Ascending aorta (tissue), 2 donors: Measurements from ENCODE around the gene FAM217A. TPM values are rescaled to one million over a fixed set of nuclear protein-coding genes. Genes with fewer than 3 reads are reported as not detected.

Experiments
- DNase-seq, 2 donors: peaks; one replicate each; pipeline ENCODE4 v3.0.0-alpha.2; 2019; ENCODE audit warnings: low spot score in 2 of 2
- H3K27ac ChIP-seq, 2 donors: fragments of 200-600 bp; sonication (generic); one replicate each; pipeline ENCODE4 v1.5.1; 2016 to 2017; ENCODE audit warnings: mild to moderate bottlenecking in 1 of 2
- H3K27me3 ChIP-seq: fragments of 200-600 bp; sonication (generic); one replicate; pipeline ENCODE4 v1.5.1; 2017
- H3K36me3 ChIP-seq, 2 donors: fragments of 200-600 bp; sonication (generic); one replicate each; pipeline ENCODE4 v1.5.1; 2016
- H3K4me1 ChIP-seq, 2 donors: fragments of 200-600 bp; sonication (generic); one replicate each; pipeline ENCODE4 v1.5.1; 2016 to 2017; ENCODE audit warnings: mild to moderate bottlenecking in 1 of 2
- H3K4me3 ChIP-seq, 2 donors: fragments of 200-600 bp; sonication (generic); one replicate each; pipeline ENCODE4 v1.5.1; 2016 to 2017; ENCODE audit warnings: mild to moderate bottlenecking in 1 of 2
- H3K9me3 ChIP-seq, 2 donors: fragments of 200-600 bp; sonication (generic); one replicate each; pipeline ENCODE4 v1.5.1; 2016
- intact Hi-C: fragments of 100-400 bp; cut with DNase I; formaldehyde crosslinking; loops from one replicate; pipeline ENCODE4 v1.15.1; 2023
- total RNA-seq: library from RNA; depleted of rRNA; stranded (reverse); fragments of >200 nt; gene quantifications from one replicate; pipeline ENCODE4 v1.1.0, GENCODE V29; 2016
- TF ChIP-seq, protein P1 (sequence below), 3 experiments: fragments of 200-600 bp in 2 of 3; fragments of 450-650 bp in 1 of 3; sonication (generic) in 2 of 3; IDR thresholded peaks; one replicate each; pipeline ENCODE4 v1.5.1; 2016 to 2019; ENCODE audit warnings: antibody characterized with exemption in 3 of 3, mild to moderate bottlenecking in 1 of 3, moderate library complexity in 1 of 3

Gene FAM217A
- total RNA-seq, 1 donor from 2014 or later = not detected

DNA sequence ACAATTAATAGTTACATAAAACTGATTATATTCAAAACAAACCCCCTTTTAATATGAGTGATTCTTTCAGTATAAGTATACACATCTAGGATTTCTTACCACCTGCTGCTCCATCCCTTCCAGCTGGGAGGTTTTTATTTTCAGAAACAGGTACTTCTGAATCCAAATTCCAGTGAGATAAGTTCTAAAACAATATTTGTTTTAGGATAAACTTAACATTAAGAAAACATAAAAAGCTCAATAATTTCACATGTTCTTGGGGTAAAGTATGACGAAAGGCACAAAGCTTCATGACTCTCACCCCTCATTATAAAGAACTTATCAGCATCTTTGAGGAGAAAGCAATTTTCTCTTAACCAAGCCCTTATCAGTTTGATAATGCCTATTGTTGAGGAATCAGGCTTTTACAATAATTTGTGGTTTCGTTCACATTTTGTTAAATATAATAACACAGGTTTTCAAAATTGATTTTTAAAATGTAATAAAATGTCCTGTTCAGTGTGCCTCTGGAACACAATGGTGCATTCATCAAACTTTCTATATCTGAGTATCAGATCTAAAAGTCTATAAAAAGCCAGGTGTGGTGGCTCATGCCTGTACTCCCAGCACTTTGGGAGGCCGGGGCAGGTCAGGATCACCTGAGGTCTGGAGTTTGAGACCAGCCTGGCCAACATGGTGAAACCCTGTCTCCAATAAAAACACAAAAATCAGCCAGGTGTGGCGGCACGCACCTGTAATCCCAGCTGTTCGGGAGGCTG lies 4.3 kb downstream of the FAM217A start:
- H3K27ac ChIP-seq = no peak overlapping the region
- no peak overlapping the region for H3K4me3 ChIP-seq
- intact Hi-C loops = no loop called here
- peaks cover 5% of the 10 kb centered on the region for H3K27me3 ChIP-seq
- no peaks in the 10 kb centered on the region for H3K9me3 ChIP-seq
- TF ChIP-seq, protein P1, sequence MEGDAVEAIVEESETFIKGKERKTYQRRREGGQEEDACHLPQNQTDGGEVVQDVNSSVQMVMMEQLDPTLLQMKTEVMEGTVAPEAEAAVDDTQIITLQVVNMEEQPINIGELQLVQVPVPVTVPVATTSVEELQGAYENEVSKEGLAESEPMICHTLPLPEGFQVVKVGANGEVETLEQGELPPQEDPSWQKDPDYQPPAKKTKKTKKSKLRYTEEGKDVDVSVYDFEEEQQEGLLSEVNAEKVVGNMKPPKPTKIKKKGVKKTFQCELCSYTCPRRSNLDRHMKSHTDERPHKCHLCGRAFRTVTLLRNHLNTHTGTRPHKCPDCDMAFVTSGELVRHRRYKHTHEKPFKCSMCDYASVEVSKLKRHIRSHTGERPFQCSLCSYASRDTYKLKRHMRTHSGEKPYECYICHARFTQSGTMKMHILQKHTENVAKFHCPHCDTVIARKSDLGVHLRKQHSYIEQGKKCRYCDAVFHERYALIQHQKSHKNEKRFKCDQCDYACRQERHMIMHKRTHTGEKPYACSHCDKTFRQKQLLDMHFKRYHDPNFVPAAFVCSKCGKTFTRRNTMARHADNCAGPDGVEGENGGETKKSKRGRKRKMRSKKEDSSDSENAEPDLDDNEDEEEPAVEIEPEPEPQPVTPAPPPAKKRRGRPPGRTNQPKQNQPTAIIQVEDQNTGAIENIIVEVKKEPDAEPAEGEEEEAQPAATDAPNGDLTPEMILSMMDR (IDR thresholded peaks at IDR 0.05) = no peak
- no peaks in the 10 kb centered on the region for H3K36me3 ChIP-seq
- H3K4me1 ChIP-seq = no peaks in the 10 kb centered on the region
- DNase-seq = no peak

DNA sequence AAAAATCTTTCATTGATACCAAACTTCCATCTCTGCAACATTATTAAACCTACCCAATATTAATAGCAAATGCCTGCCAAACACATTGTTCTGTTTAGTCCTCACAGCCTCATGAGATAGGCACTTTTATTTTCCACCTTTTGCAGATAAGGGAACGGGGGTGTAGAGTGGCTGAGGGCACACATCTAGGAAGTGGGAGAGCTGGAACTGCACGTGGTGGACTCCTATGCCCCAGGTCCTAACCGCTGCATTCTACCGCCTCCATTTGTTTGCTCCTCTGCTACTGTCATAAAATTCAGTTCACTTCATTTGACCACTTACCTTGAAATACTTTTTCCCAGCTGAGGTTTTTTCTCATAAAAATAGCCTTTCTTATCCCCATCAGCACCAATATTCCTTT lies 7.6 kb downstream of the FAM217A start:
- H3K4me1 ChIP-seq = no peaks in the 10 kb centered on the region
- TF ChIP-seq, protein P1 (IDR thresholded peaks at IDR 0.05) = no peak
- no peaks in the 10 kb centered on the region for H3K9me3 ChIP-seq
- H3K27ac ChIP-seq = no peak overlapping the region
- no peak overlapping the region for H3K4me3 ChIP-seq
- intact Hi-C loops = no loop called here
- H3K27me3 ChIP-seq = no peaks in the 10 kb centered on the region
- DNase-seq = no peak
- H3K36me3 ChIP-seq = no peaks in the 10 kb centered on the region

DNA sequence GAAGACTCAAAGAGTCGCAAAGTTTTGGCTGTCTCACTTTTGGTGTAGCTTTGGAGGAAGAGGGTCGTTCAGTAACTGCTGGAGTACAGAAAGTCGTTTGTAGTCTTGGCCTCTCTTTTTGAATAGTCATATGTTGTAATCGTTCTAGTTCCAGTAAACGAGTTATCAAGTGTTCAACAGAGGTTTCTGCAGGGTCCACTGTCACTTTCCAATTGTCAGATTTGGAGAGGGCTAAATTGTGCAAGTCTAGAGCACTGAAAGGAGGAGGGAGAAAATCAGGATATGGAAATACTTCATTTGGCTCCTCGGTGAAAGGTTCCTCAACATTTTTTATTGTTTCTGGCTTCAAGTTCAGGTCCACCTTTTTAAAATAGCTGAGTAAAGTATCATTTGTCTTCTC lies 9.7 kb downstream of the FAM217A start:
- no peak for DNase-seq
- Histone ChIP-seq H3K27ac (no peak overlapping the region), H3K4me1 (no peaks in the 10 kb centered on the region), H3K4me3 (no peak overlapping the region), H3K27me3 (no peaks in the 10 kb centered on the region), H3K36me3 (peaks cover 0 to 18% of the 10 kb centered on the region in 2 donors), H3K9me3 (no peaks in the 10 kb centered on the region)
- intact Hi-C loops = no loop called here
- TF ChIP-seq, protein P1 (IDR thresholded peaks at IDR 0.05) = no peak

DNA sequence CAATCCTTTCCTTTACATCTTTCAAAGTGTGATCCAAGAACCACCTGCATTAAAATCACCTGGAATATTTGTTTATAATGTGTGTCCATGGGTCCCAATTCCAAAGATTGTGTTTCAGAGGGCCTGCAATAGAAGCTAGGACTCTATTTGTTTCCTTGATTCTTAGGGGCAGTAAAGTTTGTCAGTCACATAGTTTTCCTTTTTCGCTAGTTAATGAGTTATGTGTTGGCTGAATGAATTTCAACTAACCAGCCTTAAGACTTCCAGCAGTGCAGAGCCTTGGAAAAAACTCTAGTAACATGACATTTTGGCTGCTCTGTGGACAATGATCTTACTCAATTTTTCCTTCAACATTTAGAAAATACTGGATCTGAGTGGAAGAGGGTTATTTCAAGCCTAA lies 11.3 kb downstream of the FAM217A start:
- intact Hi-C loops = no loop called here
- H3K4me1 ChIP-seq = no peaks in the 10 kb centered on the region
- peaks cover 2 to 33% of the 10 kb centered on the region in 2 donors for H3K36me3 ChIP-seq
- no peak overlapping the region for H3K4me3 ChIP-seq
- no peak for DNase-seq
- no peak overlapping the region for H3K27ac ChIP-seq
- TF ChIP-seq, protein P1 (IDR thresholded peaks at IDR 0.05) = no peak
- H3K9me3 ChIP-seq = no peaks in the 10 kb centered on the region
- no peaks in the 10 kb centered on the region for H3K27me3 ChIP-seq

DNA sequence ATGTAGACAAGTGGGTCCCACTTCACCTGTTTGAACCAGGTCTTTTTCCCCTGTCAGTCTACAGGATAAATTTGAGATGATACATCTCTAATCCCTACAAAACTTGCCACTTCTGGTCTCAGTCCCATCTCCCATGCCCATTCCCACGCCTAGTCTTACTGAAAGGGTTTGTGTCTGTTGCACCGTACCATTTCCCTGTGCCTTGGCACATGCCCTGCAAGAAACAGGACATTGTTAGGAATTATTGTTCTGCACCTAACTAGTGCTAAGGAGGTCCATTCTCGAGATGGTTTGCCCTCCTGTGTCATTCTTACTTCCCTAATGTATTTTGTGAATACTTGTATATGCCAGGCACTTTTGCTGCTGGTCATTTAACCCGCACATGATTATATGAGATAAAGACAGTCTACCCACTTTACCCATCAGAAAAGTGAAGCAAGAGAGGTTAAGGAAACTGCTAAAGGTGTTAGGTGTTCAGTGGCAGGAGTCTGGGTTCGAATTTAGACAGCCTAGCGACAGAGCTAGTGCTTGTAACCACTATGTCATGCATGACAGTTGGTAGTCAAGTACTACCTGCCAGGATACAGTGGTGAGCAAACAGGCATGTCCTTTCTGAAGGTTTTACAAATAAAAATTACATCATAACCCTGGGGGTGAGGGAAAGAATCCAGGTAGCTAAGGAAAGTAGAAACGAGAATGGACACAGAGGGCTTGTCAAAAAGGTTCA lies 12.7 kb downstream of the FAM217A start:
- H3K4me1 ChIP-seq = no peaks in the 10 kb centered on the region
- no peaks in the 10 kb centered on the region for H3K9me3 ChIP-seq
- TF ChIP-seq, protein P1 (IDR thresholded peaks at IDR 0.05) = no peak
- no peak overlapping the region for H3K4me3 ChIP-seq
- H3K36me3 ChIP-seq = peaks cover 6 to 48% of the 10 kb centered on the region in 2 donors
- H3K27me3 ChIP-seq = no peaks in the 10 kb centered on the region
- intact Hi-C loops = no loop called here
- H3K27ac ChIP-seq = no peak overlapping the region
- DNase-seq = no peak
